Adrenal gland (tissue), 12 donors: ENCODE data around the gene FNIP2. TPM values are rescaled to one million over a fixed set of nuclear protein-coding genes. Genes with fewer than 3 reads are reported as not detected.
A peak's percentile ranks its signal among the peaks of the same experiment; 100 is the strongest.

ENCODE experiments used
- DNase-seq, 7 donors: peaks; one replicate each; pipeline ENCODE4 v3.0.0-alpha.2; 2019 to 2020
- H3K27ac ChIP-seq, 5 donors: fragments of 200-600 bp; sonication (generic) in 4 of 5; 1 replicate in 3 of 5; 2 replicates in 2 of 5; pipeline versions ENCODE4 v1.5.1 to v1.8.0; 2016 to 2020; ENCODE audit warnings: mild to moderate bottlenecking in 1 of 5
- H3K27me3 ChIP-seq: fragments of 200-600 bp; 2 replicates; pipeline ENCODE4 v1.8.0; 2021
- H3K36me3 ChIP-seq, 2 donors: fragments of 200-600 bp; replicated peaks in 1 of 2; 1 replicate in 1 of 2; 2 replicates in 1 of 2; pipeline versions ENCODE4 v1.5.1 to v1.8.0; 2018 to 2022
- H3K4me1 ChIP-seq, 2 donors: fragments of 200-600 bp; replicated peaks in 1 of 2; 1 replicate in 1 of 2; 2 replicates in 1 of 2; pipeline versions ENCODE4 v1.5.1 to v1.8.0; 2018 to 2021
- H3K4me3 ChIP-seq, 4 donors: fragments of 200-600 bp; sonication (generic) in 3 of 4; one replicate each; pipeline ENCODE4 v1.5.1; 2016 to 2018
- H3K9me3 ChIP-seq, 3 donors: fragments of 200-600 bp; sonication (generic) in 1 of 3; replicated peaks in 1 of 3; 1 replicate in 2 of 3; 2 replicates in 1 of 3; pipeline versions ENCODE4 v1.5.1 to v1.8.0; 2016 to 2021
- POLR2A ChIP-seq, 2 donors: fragments of 450-650 bp; IDR thresholded peaks; one replicate each; pipeline ENCODE4 v1.6.1; 2017; ENCODE audit warnings: antibody characterized with exemption in 2 of 2, mild to moderate bottlenecking in 2 of 2, moderate library complexity in 1 of 2
- WGBS, 4 donors: extraction: QIAGEN DNeasy Blood & Tissue Kit in 2 of 4; methylation state at CpG; one replicate each; pipeline versions ENCODE4 v1.1.5 to v1.1.7; 2013 to 2017; 5-methylcytosine and 5-hydroxymethylcytosine counted together
- intact Hi-C, 2 donors: fragments of 100-400 bp; cut with DNase I; formaldehyde crosslinking; loops; one replicate each; pipeline versions ENCODE4 v1.14.1 to v1.15.0; 2022 to 2023
- polyA plus RNA-seq, 3 donors: library from polyadenylated mRNA; stranded (reverse); fragments of 200-250 nt in 2 of 3; fragments of 350-450 nt in 1 of 3; fragmentation: Illumina TruSeq in 1 of 3; extraction: RNeasy Lipid Tissue Mini Kit (QIAGEN cat#74804) in 1 of 3; gene quantifications; one replicate each; pipeline ENCODE4 v1.2.3, GENCODE V29; 2013 to 2014
- total RNA-seq, 9 donors: library from RNA; depleted of rRNA in 4 of 9; stranded (reverse); fragments of >200 nt in 4 of 9; fragments of 120-200 nt in 1 of 9; fragmentation: NEBNext Ultra II Directional in 1 of 9; extraction: Animal tissue kit (Norgen Biotek cat#: 25700) in 1 of 9; gene quantifications; one replicate each; pipeline versions ENCODE4 v1.1.0 to v1.2.4, GENCODE V29; 2013 to 2023
- TF ChIP-seq, protein P1 (sequence below), 6 experiments: fragments of 450-650 bp in 4 of 6; fragments of 200-600 bp in 2 of 6; sonication (generic) in 1 of 6; IDR thresholded peaks; 1 replicate in 5 of 6; 2 replicates in 1 of 6; pipeline versions ENCODE4 v1.5.1 to v1.8.0; 2016 to 2021; ENCODE audit warnings: antibody characterized with exemption in 6 of 6, mild to moderate bottlenecking in 2 of 6, moderate library complexity in 1 of 6
- donor health status: healthy with polysubstance abuse.
- donor health status: Bipolar disorder and iron deficiency.
- donor health status: DM: yes; HTN: yes; CAD: no.
- donor health status: DM: no; HTN: no; CAD: no.
- donor health status: DM: no; HTN: no; CAD: no.
- donor health status: DM: yes; HTN: yes; CAD: no.

The FNIP2 gene
- total and polyA plus RNA-seq, 12 donors = 3.5 to 39.4 (median 27.1) TPM

DNA sequence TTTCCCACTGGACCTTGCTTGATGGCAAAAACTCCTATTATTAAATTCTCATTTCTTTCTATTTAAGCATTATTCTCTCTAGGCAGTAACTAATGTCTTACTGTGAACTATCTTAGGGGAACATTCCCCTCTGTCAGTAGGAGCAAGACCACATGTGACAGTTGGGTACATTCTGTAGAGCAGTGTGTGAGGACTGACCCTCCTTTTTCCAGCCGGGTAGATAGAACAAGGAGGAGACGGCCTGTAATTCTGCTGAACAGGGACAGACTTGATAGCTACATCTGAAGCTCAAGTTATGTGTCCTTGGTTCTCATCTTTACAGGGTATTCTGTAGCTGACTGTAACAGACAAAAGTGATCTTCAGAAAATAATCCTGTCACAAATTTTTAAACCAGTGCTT is 43.3 kb downstream of the FNIP2 start:
- WGBS, 4 donors = 64 to 90% (median 73%) methylated on average over 2 of the region's 2 CpGs
- no peak for TF ChIP-seq POLR2A (IDR thresholded peaks at IDR 0.05)
- TF ChIP-seq, protein P1, sequence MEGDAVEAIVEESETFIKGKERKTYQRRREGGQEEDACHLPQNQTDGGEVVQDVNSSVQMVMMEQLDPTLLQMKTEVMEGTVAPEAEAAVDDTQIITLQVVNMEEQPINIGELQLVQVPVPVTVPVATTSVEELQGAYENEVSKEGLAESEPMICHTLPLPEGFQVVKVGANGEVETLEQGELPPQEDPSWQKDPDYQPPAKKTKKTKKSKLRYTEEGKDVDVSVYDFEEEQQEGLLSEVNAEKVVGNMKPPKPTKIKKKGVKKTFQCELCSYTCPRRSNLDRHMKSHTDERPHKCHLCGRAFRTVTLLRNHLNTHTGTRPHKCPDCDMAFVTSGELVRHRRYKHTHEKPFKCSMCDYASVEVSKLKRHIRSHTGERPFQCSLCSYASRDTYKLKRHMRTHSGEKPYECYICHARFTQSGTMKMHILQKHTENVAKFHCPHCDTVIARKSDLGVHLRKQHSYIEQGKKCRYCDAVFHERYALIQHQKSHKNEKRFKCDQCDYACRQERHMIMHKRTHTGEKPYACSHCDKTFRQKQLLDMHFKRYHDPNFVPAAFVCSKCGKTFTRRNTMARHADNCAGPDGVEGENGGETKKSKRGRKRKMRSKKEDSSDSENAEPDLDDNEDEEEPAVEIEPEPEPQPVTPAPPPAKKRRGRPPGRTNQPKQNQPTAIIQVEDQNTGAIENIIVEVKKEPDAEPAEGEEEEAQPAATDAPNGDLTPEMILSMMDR (IDR thresholded peaks at IDR 0.05) = no peak

DNA sequence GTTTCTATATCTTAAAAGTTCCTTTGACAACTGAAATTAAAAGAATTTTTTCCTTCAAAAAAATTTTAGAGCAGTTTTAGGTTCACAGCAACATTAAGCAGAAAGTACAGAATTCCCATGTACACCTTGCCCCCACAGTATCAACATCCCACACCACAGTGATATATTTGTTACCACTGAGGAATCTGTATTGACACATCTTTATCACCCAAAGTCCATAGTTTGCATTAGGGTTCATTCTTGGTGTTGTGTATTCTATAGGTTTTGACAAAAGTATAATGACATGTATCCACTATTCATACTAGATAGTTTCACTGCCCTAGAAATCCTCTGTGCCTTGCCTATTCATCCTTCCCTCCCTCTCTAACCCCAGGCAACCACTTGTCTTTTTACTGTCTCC is 43.7 kb downstream of the FNIP2 start:
- DNase-seq = no peak
- peak overlapping the region in 2 of 5 donors; percentile 81 to 87 for H3K27ac ChIP-seq
- no peaks in the 10 kb centered on the region for H3K27me3 ChIP-seq
- intact Hi-C loops = loop anchor here in 1 of 2 donors (5.0 kb wide), 1 partner anchor 35 kb away; no protein-coding TSS in a partner anchor
- no peaks in the 10 kb centered on the region for H3K9me3 ChIP-seq
- H3K36me3 ChIP-seq = no peaks in the 10 kb centered on the region
- peaks cover 15 to 61% of the 10 kb centered on the region in 2 donors for H3K4me1 ChIP-seq
- TF ChIP-seq, protein P1 (IDR thresholded peaks at IDR 0.05) = no peak
- no peak for TF ChIP-seq POLR2A (IDR thresholded peaks at IDR 0.05)
- H3K4me3 ChIP-seq = no peak overlapping the region

More for the DNA sequence above, 43.3 kb downstream of the FNIP2 start:
- no peaks in the 10 kb centered on the region for H3K36me3 ChIP-seq
- peaks cover 15 to 65% of the 10 kb centered on the region in 2 donors for H3K4me1 ChIP-seq
- DNase-seq = no peak
- H3K27me3 ChIP-seq = no peaks in the 10 kb centered on the region
- intact Hi-C loops = loop anchor here in 1 of 2 donors (5.0 kb wide), 1 partner anchor 35 kb away; no protein-coding TSS in a partner anchor
- no peaks in the 10 kb centered on the region for H3K9me3 ChIP-seq
- H3K27ac ChIP-seq = peak overlapping the region in 2 of 5 donors; percentile 81 to 87
- no peak overlapping the region for H3K4me3 ChIP-seq

DNA sequence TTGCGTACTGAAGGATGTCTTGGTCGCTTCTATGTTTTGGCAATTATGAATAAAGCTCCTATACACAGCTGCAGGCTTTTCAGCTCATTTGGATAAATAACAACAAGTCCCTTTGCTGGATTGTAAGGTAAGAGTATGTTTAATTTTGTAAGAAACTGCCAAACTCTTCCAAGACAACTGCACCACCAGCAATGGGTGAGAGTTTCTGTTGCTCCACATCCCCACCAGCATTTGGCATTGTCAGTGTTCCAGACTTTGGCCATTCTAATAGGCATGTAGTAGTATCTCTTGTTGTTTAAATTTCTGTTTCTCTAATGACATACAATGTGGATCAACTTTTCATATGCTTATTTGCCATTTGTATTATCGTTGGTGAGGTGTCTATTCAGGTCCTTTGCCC is 44.3 kb downstream of the FNIP2 start:
- H3K4me3 ChIP-seq = no peak overlapping the region
- 95 to 98% (median 98%) methylated on average over 3 of the region's 3 CpGs for WGBS, 4 donors
- H3K4me1 ChIP-seq = peaks cover 15 to 56% of the 10 kb centered on the region in 2 donors
- no peak for DNase-seq
- no peak for TF ChIP-seq POLR2A (IDR thresholded peaks at IDR 0.05)
- TF ChIP-seq, protein P1 (IDR thresholded peaks at IDR 0.05) = no peak
- no peaks in the 10 kb centered on the region for H3K27me3 ChIP-seq
- H3K9me3 ChIP-seq = no peaks in the 10 kb centered on the region
- H3K27ac ChIP-seq = no peak overlapping the region
- intact Hi-C loops = loop anchor here in 1 of 2 donors (5.0 kb wide), 1 partner anchor 36 kb away; no protein-coding TSS in a partner anchor
- H3K36me3 ChIP-seq = no peaks in the 10 kb centered on the region

DNA sequence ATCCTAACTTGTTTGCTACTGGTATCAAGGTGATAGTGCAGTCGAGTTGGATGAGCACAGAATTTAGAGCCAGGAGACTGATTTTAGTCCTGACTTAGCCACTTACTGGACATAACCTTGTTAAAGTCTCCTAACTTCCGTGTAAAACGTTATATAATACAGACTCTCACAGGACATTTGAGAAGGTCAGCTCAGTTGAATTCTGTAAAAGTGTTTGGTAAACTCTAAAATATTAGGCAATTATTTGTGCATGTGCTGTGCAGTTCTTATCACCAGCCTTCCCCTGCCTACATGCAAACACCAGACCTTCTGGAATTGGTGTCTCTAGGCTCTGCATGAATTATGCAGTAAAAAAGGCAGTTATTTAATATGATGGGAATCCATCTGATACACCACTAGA is 45.4 kb downstream of the FNIP2 start:
- Histone ChIP-seq H3K27me3 (no peaks in the 10 kb centered on the region), H3K36me3 (no peaks in the 10 kb centered on the region), H3K4me1 (peaks cover 15 to 57% of the 10 kb centered on the region in 2 donors), H3K4me3 (no peak overlapping the region), H3K27ac (no peak overlapping the region), H3K9me3 (no peaks in the 10 kb centered on the region)
- intact Hi-C loops = loop anchor here in 1 of 2 donors (5.0 kb wide), 1 partner anchor 37 kb away; no protein-coding TSS in a partner anchor
- TF ChIP-seq, protein P1 (IDR thresholded peaks at IDR 0.05) = no peak
- TF ChIP-seq POLR2A (IDR thresholded peaks at IDR 0.05) = no peak
- DNase-seq = no peak
- 37 to 42% (median 39%) methylated on average over 3 of the region's 3 CpGs for WGBS, 4 donors
